B cell (primary cell): ENCODE data around the gene COA6.

ENCODE experiments used
- EZH2 ChIP-seq: IDR thresholded peaks from 2 replicates; pipeline ENCODE4 v1.6.1; 2012; ENCODE audit warnings: borderline replicate concordance, low read depth, mild to moderate bottlenecking, moderate library complexity, low read length; ENCODE audit not compliant: insufficient read depth, poor library complexity, severe bottlenecking
- TF ChIP-seq, protein P1 (sequence below): fragments of 200-600 bp; IDR thresholded peaks from one replicate; pipeline ENCODE4 v1.8.0; 2022; ENCODE audit warnings: antibody characterized with exemption, mild to moderate bottlenecking

- TF ChIP-seq, protein P1, sequence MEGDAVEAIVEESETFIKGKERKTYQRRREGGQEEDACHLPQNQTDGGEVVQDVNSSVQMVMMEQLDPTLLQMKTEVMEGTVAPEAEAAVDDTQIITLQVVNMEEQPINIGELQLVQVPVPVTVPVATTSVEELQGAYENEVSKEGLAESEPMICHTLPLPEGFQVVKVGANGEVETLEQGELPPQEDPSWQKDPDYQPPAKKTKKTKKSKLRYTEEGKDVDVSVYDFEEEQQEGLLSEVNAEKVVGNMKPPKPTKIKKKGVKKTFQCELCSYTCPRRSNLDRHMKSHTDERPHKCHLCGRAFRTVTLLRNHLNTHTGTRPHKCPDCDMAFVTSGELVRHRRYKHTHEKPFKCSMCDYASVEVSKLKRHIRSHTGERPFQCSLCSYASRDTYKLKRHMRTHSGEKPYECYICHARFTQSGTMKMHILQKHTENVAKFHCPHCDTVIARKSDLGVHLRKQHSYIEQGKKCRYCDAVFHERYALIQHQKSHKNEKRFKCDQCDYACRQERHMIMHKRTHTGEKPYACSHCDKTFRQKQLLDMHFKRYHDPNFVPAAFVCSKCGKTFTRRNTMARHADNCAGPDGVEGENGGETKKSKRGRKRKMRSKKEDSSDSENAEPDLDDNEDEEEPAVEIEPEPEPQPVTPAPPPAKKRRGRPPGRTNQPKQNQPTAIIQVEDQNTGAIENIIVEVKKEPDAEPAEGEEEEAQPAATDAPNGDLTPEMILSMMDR = no peak
- TF ChIP-seq EZH2 = no peak
Measured at GRCh38 chr1:234408757-234409156, 35.5 kb downstream of the COA6 start.
